DND-41 (cell line): ENCODE measurements around the gene MBOAT1.

Experiments used
- ATAC-seq: fragments of 200-7000 bp; cut with Tn5 transposase; 3 replicates; pipeline ENCODE4 v1.9.1; 2021; ENCODE audit warnings: low read depth; ENCODE audit not compliant: insufficient read depth
- DNase-seq: peaks from one replicate; pipeline ENCODE4 v3.0.0-alpha.2; 2020
- H2AFZ ChIP-seq: 2 replicates; pipeline ENCODE4 v1.6.0; 2012; ENCODE audit warnings: low read depth, low read length
- H3K27ac ChIP-seq: 2 replicates; pipeline ENCODE4 v1.5.1; 2012; ENCODE audit warnings: low read length, inconsistent platforms
- H3K27me3 ChIP-seq: fragments of 200-600 bp; sonication (generic); 2 replicates; pipeline ENCODE4 v1.6.0; 2012; ENCODE audit warnings: low read length, mild to moderate bottlenecking, inconsistent platforms; ENCODE audit not compliant: insufficient read depth, poor library complexity
- H3K36me3 ChIP-seq: 2 replicates; pipeline ENCODE4 v1.5.1; 2012; ENCODE audit warnings: low read length, inconsistent platforms; ENCODE audit not compliant: insufficient read depth
- H3K4me1 ChIP-seq: 2 replicates; pipeline ENCODE4 v1.5.1; 2012; ENCODE audit warnings: mild to moderate bottlenecking, low read length; ENCODE audit not compliant: insufficient read depth
- H3K4me2 ChIP-seq: 2 replicates; pipeline ENCODE4 v1.6.0; 2012; ENCODE audit warnings: mild to moderate bottlenecking, moderate library complexity, low read length, inconsistent platforms; ENCODE audit not compliant: insufficient read depth
- H3K4me3 ChIP-seq, 2 experiments: fragments of 200-600 bp in 1 of 2; shearing (Covaris generic) in 1 of 2; 2 replicates each; pipeline ENCODE4 v1.5.1; 2012 to 2016; ENCODE audit warnings: inconsistent platforms in 2 of 2, low read length in 2 of 2, mild to moderate bottlenecking in 2 of 2, low read depth in 1 of 2, moderate library complexity in 1 of 2
- H3K79me2 ChIP-seq: 2 replicates; pipeline ENCODE4 v1.6.0; 2012; ENCODE audit warnings: low read length, inconsistent platforms; ENCODE audit not compliant: insufficient read depth
- H3K9ac ChIP-seq: 2 replicates; pipeline ENCODE4 v1.6.0; 2012; ENCODE audit warnings: low read depth, mild to moderate bottlenecking, inconsistent platforms, low read length, moderate library complexity
- H3K9me3 ChIP-seq: 2 replicates; pipeline ENCODE4 v1.5.1; 2012; ENCODE audit warnings: low read length, moderate library complexity, mild to moderate bottlenecking, inconsistent platforms; ENCODE audit not compliant: insufficient read depth, severe bottlenecking
- H4K20me1 ChIP-seq: 2 replicates; pipeline ENCODE4 v1.6.0; 2012; ENCODE audit warnings: low read length; ENCODE audit not compliant: insufficient read depth
- CTCF ChIP-seq: IDR thresholded peaks from 2 replicates; pipeline ENCODE4 v1.5.1; 2012; ENCODE audit warnings: borderline replicate concordance, low read length, moderate library complexity, mild to moderate bottlenecking; ENCODE audit not compliant: poor library complexity, severe bottlenecking; ENCODE audit errors: extremely low read depth
- EZH2 ChIP-seq: IDR thresholded peaks from 3 replicates; pipeline ENCODE4 v1.6.1; 2012; ENCODE audit warnings: borderline replicate concordance, low read depth, mild to moderate bottlenecking, moderate library complexity, low read length, inconsistent platforms; ENCODE audit not compliant: severe bottlenecking

MBOAT1 gene

GRCh38 chr6:20159098-20159497, 53.2 kb downstream of the MBOAT1 start:
- no peak for ATAC-seq
- peaks cover 12% of the 10 kb centered on the region; the same call in 1 of the 2 replicates for H4K20me1 ChIP-seq
- no peak for DNase-seq
- H3K4me2 ChIP-seq = no peak overlapping the region
- H3K27ac ChIP-seq = no peak overlapping the region
- no peak overlapping the region for H3K4me3 ChIP-seq
- H3K36me3 ChIP-seq = 0 out of 2 replicates have a peak, but pooled peaks cover 3% of the 10 kb centered on the region
- no peak overlapping the region for H3K9ac ChIP-seq
- H3K4me1 ChIP-seq = no peaks in the 10 kb centered on the region
- H3K27me3 ChIP-seq = no peaks in the 10 kb centered on the region
- H3K79me2 ChIP-seq = peaks cover 64% of the 10 kb centered on the region
- no peaks in the 10 kb centered on the region for H3K9me3 ChIP-seq
- H2AFZ ChIP-seq = no peak overlapping the region
- TF ChIP-seq CTCF (no peak), EZH2 (no peak)

DNA sequence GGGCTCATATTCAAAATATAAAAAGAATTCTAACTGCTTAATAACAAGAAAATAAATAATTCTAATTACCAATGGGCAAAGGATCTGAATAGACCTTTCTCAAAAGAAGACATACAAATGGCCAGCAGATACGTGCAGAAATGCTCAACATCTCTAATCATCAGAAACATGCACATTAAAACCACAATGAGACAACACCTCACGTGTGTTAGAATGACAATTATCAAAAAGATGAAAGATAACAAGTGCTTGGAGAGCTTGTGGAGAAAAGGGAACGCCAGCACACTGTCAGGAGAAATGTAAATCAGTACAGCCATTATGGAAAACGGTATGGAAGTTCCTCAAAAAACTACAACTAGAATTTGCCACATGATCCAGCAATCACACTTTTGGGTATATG, 53.6 kb downstream of the MBOAT1 start:
- H3K9ac ChIP-seq = no peak overlapping the region
- peaks cover 63% of the 10 kb centered on the region for H3K79me2 ChIP-seq
- H2AFZ ChIP-seq = no peak overlapping the region
- H4K20me1 ChIP-seq = peaks cover 12% of the 10 kb centered on the region; the same call in 1 of the 2 replicates
- TF ChIP-seq EZH2 (no peak), CTCF (no peak)
- ATAC-seq = no peak
- H3K4me1 ChIP-seq = no peaks in the 10 kb centered on the region
- H3K4me2 ChIP-seq = no peak overlapping the region
- no peaks in the 10 kb centered on the region for H3K9me3 ChIP-seq
- H3K4me3 ChIP-seq = no peak overlapping the region
- no peak for DNase-seq
- no peak overlapping the region for H3K27ac ChIP-seq
- H3K27me3 ChIP-seq = no peaks in the 10 kb centered on the region
- H3K36me3 ChIP-seq = 0 out of 2 replicates have a peak, but pooled peaks cover 3% of the 10 kb centered on the region

GRCh38 chr6:20156824-20157223, 55.4 kb downstream of the MBOAT1 start:
- Histone ChIP-seq H2AFZ (no peak overlapping the region), H3K9ac (no peak overlapping the region), H3K79me2 (peaks cover 64% of the 10 kb centered on the region), H3K9me3 (no peaks in the 10 kb centered on the region), H4K20me1 (peaks cover 13% of the 10 kb centered on the region; the same call in 1 of the 2 replicates), H3K27me3 (no peaks in the 10 kb centered on the region), H3K27ac (no peak overlapping the region), H3K36me3 (0 out of 2 replicates have a peak, but pooled peaks cover 3% of the 10 kb centered on the region), H3K4me1 (no peaks in the 10 kb centered on the region), H3K4me2 (no peak overlapping the region), H3K4me3 (no peak overlapping the region)
- no peak for DNase-seq
- TF ChIP-seq CTCF = no peak
- TF ChIP-seq EZH2 = no peak
- ATAC-seq = no peak
